ENCODE results near the gene ITGA4.

DNA sequence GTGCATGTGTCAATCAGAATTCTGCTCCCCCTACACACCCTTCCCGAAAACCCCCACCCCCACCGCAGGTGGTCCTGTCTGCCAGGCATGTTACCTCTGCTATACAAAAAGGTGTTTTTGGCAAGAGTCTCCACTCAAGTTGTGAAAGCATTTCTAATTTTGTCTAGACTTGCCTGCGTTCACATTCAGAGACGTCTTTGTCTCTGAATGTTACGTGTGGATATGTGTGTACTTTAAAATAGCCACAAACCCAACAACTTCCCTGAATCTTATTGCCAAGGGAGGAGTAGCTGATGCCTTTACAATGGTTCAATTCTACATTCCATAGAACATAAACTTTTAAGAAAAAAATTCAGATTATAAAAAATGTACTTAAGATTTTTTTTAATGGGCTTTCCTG lies 66.6 kb downstream of the ITGA4 start:
- TF ChIP-seq EZH2 (IDR thresholded peaks at IDR 0.05; ENCODE audit: low read length): no peak
- TF ChIP-seq, protein P1, sequence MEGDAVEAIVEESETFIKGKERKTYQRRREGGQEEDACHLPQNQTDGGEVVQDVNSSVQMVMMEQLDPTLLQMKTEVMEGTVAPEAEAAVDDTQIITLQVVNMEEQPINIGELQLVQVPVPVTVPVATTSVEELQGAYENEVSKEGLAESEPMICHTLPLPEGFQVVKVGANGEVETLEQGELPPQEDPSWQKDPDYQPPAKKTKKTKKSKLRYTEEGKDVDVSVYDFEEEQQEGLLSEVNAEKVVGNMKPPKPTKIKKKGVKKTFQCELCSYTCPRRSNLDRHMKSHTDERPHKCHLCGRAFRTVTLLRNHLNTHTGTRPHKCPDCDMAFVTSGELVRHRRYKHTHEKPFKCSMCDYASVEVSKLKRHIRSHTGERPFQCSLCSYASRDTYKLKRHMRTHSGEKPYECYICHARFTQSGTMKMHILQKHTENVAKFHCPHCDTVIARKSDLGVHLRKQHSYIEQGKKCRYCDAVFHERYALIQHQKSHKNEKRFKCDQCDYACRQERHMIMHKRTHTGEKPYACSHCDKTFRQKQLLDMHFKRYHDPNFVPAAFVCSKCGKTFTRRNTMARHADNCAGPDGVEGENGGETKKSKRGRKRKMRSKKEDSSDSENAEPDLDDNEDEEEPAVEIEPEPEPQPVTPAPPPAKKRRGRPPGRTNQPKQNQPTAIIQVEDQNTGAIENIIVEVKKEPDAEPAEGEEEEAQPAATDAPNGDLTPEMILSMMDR (optimal IDR thresholded peaks at IDR 0.05 in 1 of 3, IDR thresholded peaks at IDR 0.05 in 1 of 3, conservative IDR thresholded peaks at IDR 0.05 in 1 of 3; ENCODE audit: extremely low read depth in 1 of 3, insufficient read depth in 2 of 3, low read length in 3 of 3): no peak

Data from keratinocyte (primary cell).